Stimulated activated CD4-positive, alpha-beta T cell treated with anti-CD3 and anti-CD28 coated beads, Interleukin-12 subunit alpha, Interleukin-12 subunit beta, amount 100 ng/mL, for 4 hours (primary cell): Measurements from ENCODE around the gene PSMC3.

ENCODE experiments used
- DNase-seq: peaks from one replicate; pipeline ENCODE4 v3.0.0-alpha.2; 2020

PSMC3 gene

DNA sequence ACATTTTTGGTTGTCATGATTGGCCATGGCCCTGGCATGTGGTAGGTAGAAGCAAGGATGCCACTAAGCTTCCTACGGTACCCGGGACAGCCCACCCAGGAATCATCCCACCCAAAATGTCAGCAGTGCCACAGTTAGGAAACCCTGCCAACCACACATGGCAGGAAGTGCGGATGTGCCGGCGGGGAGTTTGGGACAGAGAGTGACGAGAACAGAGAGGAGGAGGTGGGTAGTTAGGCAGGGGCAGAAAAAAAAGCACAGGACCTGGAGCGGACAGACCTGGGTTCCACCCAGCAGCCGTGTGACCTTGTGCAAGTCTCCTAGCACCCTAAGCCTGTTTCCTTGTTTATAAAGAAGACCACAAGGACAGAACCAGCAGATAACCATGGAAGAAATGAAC lies 51.2 kb downstream of the PSMC3 start:
- no peak for DNase-seq

DNA sequence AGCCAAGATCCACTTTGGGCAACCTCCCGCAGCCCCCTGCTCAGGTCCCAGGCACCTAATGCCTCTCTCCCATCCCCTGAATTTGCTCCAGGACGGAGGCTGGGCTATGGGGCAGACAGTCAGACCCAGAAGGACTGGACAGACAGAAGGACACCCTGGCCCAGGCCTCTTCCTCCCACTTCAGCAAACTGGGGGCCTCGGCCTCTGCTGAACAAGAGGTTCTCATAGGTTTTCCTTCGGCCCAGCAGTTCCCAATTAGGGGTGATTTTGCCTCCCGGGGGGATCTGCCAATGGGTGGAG lies 51.6 kb downstream of the PSMC3 start:
- DNase-seq: no peak

DNA sequence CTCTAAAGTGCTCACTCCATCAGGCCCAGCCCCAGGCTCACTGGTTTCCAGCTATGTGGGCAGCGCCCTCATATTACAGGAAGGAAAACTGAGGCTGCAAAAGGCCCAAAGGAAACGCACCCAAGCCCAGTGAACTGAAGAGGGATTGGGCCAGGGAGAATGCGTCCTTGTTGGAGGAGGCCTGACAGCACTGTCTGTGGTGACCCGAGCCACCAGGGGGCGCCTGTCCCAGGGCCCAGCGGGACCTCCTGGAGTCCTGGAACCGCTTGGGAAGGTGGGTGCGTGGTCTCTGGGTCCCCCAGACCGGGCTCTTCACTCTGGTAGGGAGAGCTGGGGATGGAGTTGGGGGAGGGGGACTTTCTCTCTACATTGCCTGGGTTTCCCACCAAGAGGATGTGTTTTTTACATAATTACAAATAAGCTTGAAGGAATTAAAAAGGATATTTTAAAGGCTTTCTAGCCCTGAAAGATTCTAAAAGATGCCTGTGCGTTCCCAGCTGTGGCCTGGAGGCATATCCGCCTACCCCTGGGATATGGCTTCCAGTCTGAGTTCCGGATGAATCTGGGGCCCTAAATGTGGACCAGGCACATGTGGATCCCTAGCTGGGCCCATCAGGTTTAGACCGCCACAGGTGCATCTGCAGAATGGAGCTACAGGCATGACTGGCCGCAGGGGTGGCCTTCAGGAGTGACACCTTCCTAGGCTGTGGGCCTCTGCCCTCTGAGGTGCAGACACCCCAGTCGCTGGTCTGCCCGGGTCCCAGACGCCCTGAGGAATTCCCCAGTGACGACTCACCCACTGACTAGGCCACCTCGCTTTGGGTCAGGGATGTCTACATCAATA lies 52.1 kb downstream of the PSMC3 start:
- DNase-seq: peak; percentile 88

DNA sequence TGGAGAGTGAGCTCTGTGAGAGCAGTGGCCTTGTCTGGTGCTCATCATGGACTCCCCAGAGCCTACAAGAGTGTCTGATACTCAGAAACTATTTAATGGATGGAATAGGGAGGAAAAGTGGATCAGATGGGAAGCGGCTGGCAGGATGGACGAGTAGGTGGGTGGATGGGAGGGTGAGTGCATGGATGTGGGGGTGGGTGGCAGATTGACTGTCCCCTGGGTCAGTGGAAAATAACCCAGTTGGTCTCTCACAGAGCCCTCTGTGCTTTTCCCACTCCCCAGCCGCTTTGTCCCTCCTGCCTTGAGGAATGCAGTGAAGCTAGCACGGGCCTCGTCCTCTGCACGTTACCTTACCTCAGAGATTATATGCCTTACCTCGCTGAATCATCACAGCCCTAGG lies 53.8 kb downstream of the PSMC3 start:
- DNase-seq: no peak

DNA sequence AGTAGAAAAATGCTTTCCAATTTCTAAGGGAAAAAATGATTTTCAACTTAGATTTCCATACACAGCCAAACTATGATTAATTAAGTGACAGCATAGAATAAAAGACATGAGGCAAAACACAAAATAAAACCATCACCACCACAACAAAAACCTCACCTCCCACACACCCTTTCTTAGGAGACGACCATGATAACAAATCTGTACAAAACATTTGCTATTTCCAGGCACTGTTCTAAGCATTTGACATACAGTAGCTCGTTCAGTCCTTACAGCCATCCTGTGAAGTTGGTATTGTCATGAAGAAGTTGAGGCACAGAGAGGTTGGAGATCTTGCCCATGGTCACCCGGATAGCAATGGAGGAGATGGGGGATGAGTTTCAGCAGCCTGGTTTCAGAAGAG lies 56.6 kb downstream of the PSMC3 start:
- no peak for DNase-seq
